MM.1S (cell line): Measurements from ENCODE around the gene SLIT3.

Experiments
- DNase-seq: peaks from one replicate; pipeline ENCODE4 v3.0.0-alpha.2; 2015
- H2AFZ ChIP-seq: fragments of 300-600 bp; sonication (generic); 2 replicates; pipeline ENCODE4 v1.6.0; 2016; ENCODE audit warnings: antibody characterized with exemption, low read length
- H3F3A ChIP-seq: fragments of 300-600 bp; sonication (generic); 2 replicates; pipeline ENCODE4 v1.6.1; 2016; ENCODE audit warnings: mild to moderate bottlenecking, antibody characterized with exemption, low read length, moderate library complexity, mixed read lengths; ENCODE audit not compliant: insufficient read depth
- H3K27ac ChIP-seq: fragments of 300-600 bp; sonication (generic); 2 replicates; pipeline ENCODE4 v1.5.1; 2016; ENCODE audit warnings: mild to moderate bottlenecking, low read length
- H3K27me3 ChIP-seq: fragments of 300-600 bp; sonication (generic); replicated peaks from 2 replicates; pipeline ENCODE4 v1.6.0; 2016; ENCODE audit warnings: low read length; ENCODE audit not compliant: insufficient read depth
- H3K36me3 ChIP-seq: fragments of 300-600 bp; sonication (generic); replicated peaks from 2 replicates; pipeline ENCODE4 v1.6.1; 2016; ENCODE audit warnings: mild to moderate bottlenecking, low read length, mixed read lengths; ENCODE audit not compliant: insufficient read depth
- H3K4me1 ChIP-seq: fragments of 300-600 bp; sonication (generic); 2 replicates; pipeline ENCODE4 v1.6.1; 2016; ENCODE audit warnings: low read length, mixed read lengths
- H3K4me2 ChIP-seq: fragments of 300-600 bp; sonication (generic); 2 replicates; pipeline ENCODE4 v1.6.0; 2016; ENCODE audit warnings: low read depth, low read length
- H3K4me3 ChIP-seq: fragments of 300-600 bp; sonication (generic); 2 replicates; pipeline ENCODE4 v1.5.1; 2016; ENCODE audit warnings: low read length, mixed read lengths
- H3K79me2 ChIP-seq: fragments of 300-600 bp; sonication (generic); 2 replicates; pipeline ENCODE4 v1.6.1; 2016; ENCODE audit warnings: mixed run types, low read length, mixed read lengths
- H3K9ac ChIP-seq: fragments of 300-600 bp; sonication (generic); 2 replicates; pipeline ENCODE4 v1.6.1; 2016; ENCODE audit warnings: low read length, mixed read lengths
- H3K9me2 ChIP-seq: fragments of 300-600 bp; sonication (generic); replicated peaks from 2 replicates; pipeline ENCODE4 v1.6.1; 2016; ENCODE audit warnings: mild to moderate bottlenecking, low read length, mixed read lengths; ENCODE audit not compliant: insufficient read depth
- H3K9me3 ChIP-seq: fragments of 300-600 bp; sonication (generic); replicated peaks from 2 replicates; pipeline ENCODE4 v1.6.1; 2016; ENCODE audit warnings: mild to moderate bottlenecking, low read length, mixed read lengths; ENCODE audit not compliant: insufficient read depth
- H4K20me1 ChIP-seq: fragments of 300-600 bp; sonication (generic); 2 replicates; pipeline ENCODE4 v1.6.1; 2016; ENCODE audit warnings: mild to moderate bottlenecking, low read length, moderate library complexity, mixed read lengths; ENCODE audit not compliant: insufficient read depth
- EZH2 ChIP-seq: fragments of 300-600 bp; sonication (generic); optimal IDR thresholded peaks from 2 replicates; pipeline ENCODE3; 2017; ENCODE audit warnings: low read depth, mild to moderate bottlenecking, antibody characterized with exemption, low read length, mixed read lengths
- EZH2phosphoT487 ChIP-seq: fragments of 300-600 bp; sonication (generic); IDR thresholded peaks from 2 replicates; pipeline ENCODE4 v1.6.1; 2018; ENCODE audit warnings: antibody characterized with exemption, low read length
- TF ChIP-seq, protein P1 (sequence below): fragments of 300-600 bp; sonication (generic); IDR thresholded peaks from 2 replicates; pipeline ENCODE4 v1.5.1; 2016; ENCODE audit warnings: antibody characterized with exemption, low read length, mixed read lengths

Gene SLIT3

GRCh38 chr5:168778536-168778935 lies 522.4 kb downstream of the SLIT3 start:
- Histone ChIP-seq H3F3A (no peaks in the 10 kb centered on the region), H3K4me2 (no peak overlapping the region), H2AFZ (no peak overlapping the region), H3K27me3 (no peaks in the 10 kb centered on the region), H3K4me3 (no peak overlapping the region), H3K79me2 (no peaks in the 10 kb centered on the region), H3K9ac (no peak overlapping the region), H4K20me1 (no peaks in the 10 kb centered on the region), H3K36me3 (no peaks in the 10 kb centered on the region), H3K9me3 (no peaks in the 10 kb centered on the region), H3K27ac (no peak overlapping the region), H3K9me2 (no peaks in the 10 kb centered on the region), H3K4me1 (no peaks in the 10 kb centered on the region)
- no peak for DNase-seq
- TF ChIP-seq EZH2, result no peak
- TF ChIP-seq, protein P1, sequence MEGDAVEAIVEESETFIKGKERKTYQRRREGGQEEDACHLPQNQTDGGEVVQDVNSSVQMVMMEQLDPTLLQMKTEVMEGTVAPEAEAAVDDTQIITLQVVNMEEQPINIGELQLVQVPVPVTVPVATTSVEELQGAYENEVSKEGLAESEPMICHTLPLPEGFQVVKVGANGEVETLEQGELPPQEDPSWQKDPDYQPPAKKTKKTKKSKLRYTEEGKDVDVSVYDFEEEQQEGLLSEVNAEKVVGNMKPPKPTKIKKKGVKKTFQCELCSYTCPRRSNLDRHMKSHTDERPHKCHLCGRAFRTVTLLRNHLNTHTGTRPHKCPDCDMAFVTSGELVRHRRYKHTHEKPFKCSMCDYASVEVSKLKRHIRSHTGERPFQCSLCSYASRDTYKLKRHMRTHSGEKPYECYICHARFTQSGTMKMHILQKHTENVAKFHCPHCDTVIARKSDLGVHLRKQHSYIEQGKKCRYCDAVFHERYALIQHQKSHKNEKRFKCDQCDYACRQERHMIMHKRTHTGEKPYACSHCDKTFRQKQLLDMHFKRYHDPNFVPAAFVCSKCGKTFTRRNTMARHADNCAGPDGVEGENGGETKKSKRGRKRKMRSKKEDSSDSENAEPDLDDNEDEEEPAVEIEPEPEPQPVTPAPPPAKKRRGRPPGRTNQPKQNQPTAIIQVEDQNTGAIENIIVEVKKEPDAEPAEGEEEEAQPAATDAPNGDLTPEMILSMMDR, result no peak
- TF ChIP-seq EZH2phosphoT487, result no peak

GRCh38 chr5:168777651-168778050 lies 523.3 kb downstream of the SLIT3 start:
- Histone ChIP-seq H3K4me1 (no peaks in the 10 kb centered on the region), H3K79me2 (no peaks in the 10 kb centered on the region), H3F3A (no peaks in the 10 kb centered on the region), H3K27me3 (no peaks in the 10 kb centered on the region), H3K9ac (no peak overlapping the region), H3K36me3 (no peaks in the 10 kb centered on the region), H3K9me3 (no peaks in the 10 kb centered on the region), H3K4me2 (no peak overlapping the region), H3K9me2 (no peaks in the 10 kb centered on the region), H3K4me3 (no peak overlapping the region), H4K20me1 (no peaks in the 10 kb centered on the region), H2AFZ (no peak overlapping the region), H3K27ac (no peak overlapping the region)
- no peak for DNase-seq
- TF ChIP-seq, protein P1, result no peak

DNA sequence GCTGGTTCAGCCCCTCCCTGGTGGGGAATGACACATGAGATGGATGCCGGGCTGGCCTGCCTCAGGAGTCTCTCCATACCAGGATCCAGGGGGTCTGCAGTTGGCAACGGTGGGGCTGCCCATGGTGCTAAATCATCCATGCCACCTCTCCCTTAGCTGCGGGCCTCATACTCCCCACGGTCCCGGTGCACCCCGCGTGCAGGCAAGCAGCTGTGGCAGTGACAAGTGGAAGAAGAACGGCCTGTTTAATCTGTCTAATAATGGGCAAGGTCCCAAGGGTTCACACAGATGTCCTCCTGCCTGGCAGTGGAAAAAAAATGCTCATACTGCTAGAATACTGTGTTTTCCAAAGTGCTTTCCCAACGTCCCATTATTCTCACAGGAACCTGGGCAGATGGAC lies 524.9 kb downstream of the SLIT3 start:
- Histone ChIP-seq H3K4me3 (no peak overlapping the region), H3K9me3 (no peaks in the 10 kb centered on the region), H3K9ac (no peak overlapping the region), H3K9me2 (no peaks in the 10 kb centered on the region), H2AFZ (no peak overlapping the region), H3K36me3 (no peaks in the 10 kb centered on the region), H3K27ac (no peak overlapping the region), H3K79me2 (no peaks in the 10 kb centered on the region), H3K4me1 (no peaks in the 10 kb centered on the region), H3F3A (no peaks in the 10 kb centered on the region), H3K4me2 (no peak overlapping the region), H3K27me3 (no peaks in the 10 kb centered on the region), H4K20me1 (no peaks in the 10 kb centered on the region)
- no peak for DNase-seq
- TF ChIP-seq EZH2 (no peak), EZH2phosphoT487 (no peak)
- TF ChIP-seq, protein P1, result no peak
